PC-3 (cell line): ENCODE measurements around the gene FAM107B.

Experiments used
- CTCF ChIP-seq: fragments of 300-600 bp; sonication (generic); conservative IDR thresholded peaks from 2 replicates; pipeline ENCODE4 v1.5.1; 2017; ENCODE audit warnings: antibody characterized with exemption, low read depth, mild to moderate bottlenecking, low read length
- EZH2 ChIP-seq: fragments of 300-600 bp; sonication (generic); IDR thresholded peaks from one replicate; pipeline ENCODE4 v1.6.1; 2017; ENCODE audit warnings: antibody characterized with exemption, mild to moderate bottlenecking, low read length; ENCODE audit not compliant: unreplicated experiment

- TF ChIP-seq CTCF = no peak
- no peak for TF ChIP-seq EZH2
Observed at GRCh38 chr10:14535457-14536130, 239.1 kb downstream of the FAM107B start.
